H9 (cell line): ENCODE measurements around the gene EDRF1. TPM values are rescaled to one million over a fixed set of nuclear protein-coding genes. Genes with fewer than 3 reads are reported as not detected.

Experiments
- DNase-seq: peaks from one replicate; pipeline ENCODE4 v3.0.0-alpha.2; 2017
- H2AFZ ChIP-seq: one replicate; pipeline ENCODE4 v1.6.1; 2013; ENCODE audit warnings: mild to moderate bottlenecking, low read length, control low read depth, moderate library complexity
- H2AK5ac ChIP-seq: 2 replicates; pipeline ENCODE4 v1.6.1; 2013; ENCODE audit warnings: low read length, control low read depth, mixed read lengths; ENCODE audit not compliant: insufficient read length
- H2BK120ac ChIP-seq: one replicate; pipeline ENCODE4 v1.6.1; 2013; ENCODE audit warnings: low read depth, mild to moderate bottlenecking, low read length, control low read depth, inconsistent platforms; ENCODE audit not compliant: poor library complexity, severe bottlenecking
- H2BK12ac ChIP-seq: 2 replicates; pipeline ENCODE4 v1.6.1; 2013; ENCODE audit warnings: low read length, control low read depth, mixed read lengths, low read depth; ENCODE audit not compliant: insufficient read length
- H2BK15ac ChIP-seq: 2 replicates; pipeline ENCODE4 v1.6.1; 2013; ENCODE audit warnings: low read depth, low read length, control low read depth
- H2BK20ac ChIP-seq: one replicate; pipeline ENCODE4 v1.6.1; 2013; ENCODE audit warnings: low read depth, mild to moderate bottlenecking, low read length, control low read depth, inconsistent platforms; ENCODE audit not compliant: poor library complexity, severe bottlenecking
- H2BK5ac ChIP-seq: 2 replicates; pipeline ENCODE4 v1.6.1; 2013; ENCODE audit warnings: low read length, control low read depth, mixed read lengths; ENCODE audit not compliant: insufficient read length
- H3K14ac ChIP-seq: 2 replicates; pipeline ENCODE4 v1.6.1; 2013; ENCODE audit warnings: low read length, control low read depth; ENCODE audit not compliant: insufficient read depth
- H3K18ac ChIP-seq: 2 replicates; pipeline ENCODE4 v1.6.1; 2013; ENCODE audit warnings: low read depth, mild to moderate bottlenecking, mixed read lengths, low read length, control low read depth; ENCODE audit not compliant: insufficient read length
- H3K23ac ChIP-seq: 2 replicates; pipeline ENCODE4 v1.6.1; 2013; ENCODE audit warnings: low read length, control low read depth, mixed read lengths, low read depth; ENCODE audit not compliant: insufficient read length
- H3K23me2 ChIP-seq: 2 replicates; pipeline ENCODE4 v1.6.1; 2013; ENCODE audit warnings: low read depth, mild to moderate bottlenecking, mixed read lengths, low read length, control low read depth; ENCODE audit not compliant: insufficient read length, poor library complexity, severe bottlenecking
- H3K27ac ChIP-seq: 2 replicates; pipeline ENCODE4 v1.5.1; 2013; ENCODE audit warnings: low read length, control low read depth, mixed read lengths, low read depth; ENCODE audit not compliant: insufficient read length
- H3K27me3 ChIP-seq: 2 replicates; pipeline ENCODE4 v1.6.1; 2013; ENCODE audit warnings: low read length, control low read depth, inconsistent platforms; ENCODE audit not compliant: insufficient read depth
- H3K4ac ChIP-seq: 2 replicates; pipeline ENCODE4 v1.6.1; 2013; ENCODE audit warnings: low read depth, mild to moderate bottlenecking, control low read depth, inconsistent platforms, low read length, moderate library complexity
- H3K4me1 ChIP-seq: 2 replicates; pipeline ENCODE4 v1.6.1; 2013; ENCODE audit warnings: low read length, control low read depth, inconsistent platforms; ENCODE audit not compliant: insufficient read depth
- H3K4me2 ChIP-seq: 2 replicates; pipeline ENCODE4 v1.6.1; 2013; ENCODE audit warnings: low read length, control low read depth, mixed read lengths; ENCODE audit not compliant: insufficient read length, insufficient read depth
- H3K56ac ChIP-seq: 2 replicates; pipeline ENCODE4 v1.6.1; 2013; ENCODE audit warnings: low read depth, mild to moderate bottlenecking, mixed read lengths, low read length, control low read depth; ENCODE audit not compliant: insufficient read length
- H3K79me1 ChIP-seq: 2 replicates; pipeline ENCODE4 v1.6.1; 2013; ENCODE audit warnings: low read depth, mild to moderate bottlenecking, moderate library complexity, low read length, control low read depth, inconsistent platforms; ENCODE audit not compliant: insufficient read depth, poor library complexity, severe bottlenecking
- H3K79me2 ChIP-seq: 2 replicates; pipeline ENCODE4 v1.6.1; 2013; ENCODE audit warnings: low read length, control low read depth, inconsistent platforms; ENCODE audit not compliant: insufficient read depth
- H3K9ac ChIP-seq: 2 replicates; pipeline ENCODE4 v1.6.1; 2013; ENCODE audit warnings: low read length, control low read depth, mixed read lengths; ENCODE audit not compliant: insufficient read length; ENCODE audit errors: extremely low read depth
- H3K9me3 ChIP-seq: one replicate; pipeline ENCODE4 v1.6.1; 2013; ENCODE audit warnings: low read depth, low read length, inconsistent platforms; ENCODE audit not compliant: control insufficient read depth
- H3T11ph ChIP-seq: one replicate; pipeline ENCODE4 v1.6.1; 2013; ENCODE audit warnings: mild to moderate bottlenecking, low read length, control low read depth, inconsistent platforms
- H4K20me1 ChIP-seq: one replicate; pipeline ENCODE4 v1.6.1; 2013; ENCODE audit not compliant: control insufficient read depth, insufficient read length, insufficient read depth
- H4K5ac ChIP-seq: 2 replicates; pipeline ENCODE4 v1.6.1; 2013; ENCODE audit warnings: low read depth, mild to moderate bottlenecking, mixed read lengths, low read length, control low read depth; ENCODE audit not compliant: insufficient read length
- H4K8ac ChIP-seq: replicated peaks from 2 replicates; pipeline ENCODE4 v1.6.1; 2013; ENCODE audit warnings: low read length, control low read depth, mixed read lengths, low read depth; ENCODE audit not compliant: insufficient read length
- H4K91ac ChIP-seq: 2 replicates; pipeline ENCODE4 v1.6.1; 2013; ENCODE audit warnings: low read depth, mild to moderate bottlenecking, moderate library complexity, mixed read lengths, low read length, control low read depth; ENCODE audit not compliant: insufficient read length
- H3K27ac Mint-ChIP-seq, 3 experiments: 2 replicates in 2 of 3; 3 replicates in 1 of 3; pipeline ENCODE4 v1.8.0; 2020 to 2021; ENCODE audit warnings: mixed read lengths in 3 of 3, mild to moderate bottlenecking in 1 of 3, moderate library complexity in 1 of 3
- H3K27me3 Mint-ChIP-seq: 2 replicates; pipeline ENCODE4 v1.8.0; 2021; ENCODE audit warnings: low read depth, mild to moderate bottlenecking, moderate library complexity, mixed read lengths
- H3K36me3 Mint-ChIP-seq, 3 experiments: 2 replicates in 2 of 3; 3 replicates in 1 of 3; pipeline ENCODE4 v1.8.0; 2020 to 2021; ENCODE audit warnings: low read depth in 3 of 3, mixed read lengths in 3 of 3; ENCODE audit not compliant: insufficient read depth in 1 of 3
- H3K4me1 Mint-ChIP-seq, 2 experiments: 2 replicates each; pipeline ENCODE4 v1.8.0; 2020; ENCODE audit warnings: mixed read lengths in 2 of 2
- H3K4me3 Mint-ChIP-seq, 2 experiments: 2 replicates in 1 of 2; 3 replicates in 1 of 2; pipeline ENCODE4 v1.8.0; 2020 to 2021; ENCODE audit warnings: mild to moderate bottlenecking in 2 of 2, mixed read lengths in 2 of 2, moderate library complexity in 1 of 2
- H3K9me3 Mint-ChIP-seq, 2 experiments: 2 replicates in 1 of 2; 3 replicates in 1 of 2; pipeline ENCODE4 v1.8.0; 2020; ENCODE audit warnings: mild to moderate bottlenecking in 2 of 2, mixed read lengths in 2 of 2, moderate library complexity in 1 of 2
- WGBS: extraction: QIAGEN DNeasy Blood & Tissue Kit; methylation state at CpG from one replicate; pipeline ENCODE4 v1.1.7; 2013; ENCODE audit warnings: missing lambda C conversion rate, low lambda C conversion rate, mixed read lengths; ENCODE audit not compliant: insufficient read length; ENCODE audit errors: extremely low coverage; 5-methylcytosine and 5-hydroxymethylcytosine counted together
- total RNA-seq: library from RNA; stranded (reverse); gene quantifications from 2 replicates; pipeline ENCODE4 v1.2.1, GENCODE V29; 2021
- TF ChIP-seq, protein P1 (sequence below): fragments of 200-600 bp; sonication (generic); conservative IDR thresholded peaks from 3 replicates; pipeline ENCODE4 v1.8.0; 2021; ENCODE audit warnings: antibody characterized with exemption, mild to moderate bottlenecking

The EDRF1 gene
- total RNA-seq, 1 experiment from 2014 or later, result 51.0 TPM

DNA sequence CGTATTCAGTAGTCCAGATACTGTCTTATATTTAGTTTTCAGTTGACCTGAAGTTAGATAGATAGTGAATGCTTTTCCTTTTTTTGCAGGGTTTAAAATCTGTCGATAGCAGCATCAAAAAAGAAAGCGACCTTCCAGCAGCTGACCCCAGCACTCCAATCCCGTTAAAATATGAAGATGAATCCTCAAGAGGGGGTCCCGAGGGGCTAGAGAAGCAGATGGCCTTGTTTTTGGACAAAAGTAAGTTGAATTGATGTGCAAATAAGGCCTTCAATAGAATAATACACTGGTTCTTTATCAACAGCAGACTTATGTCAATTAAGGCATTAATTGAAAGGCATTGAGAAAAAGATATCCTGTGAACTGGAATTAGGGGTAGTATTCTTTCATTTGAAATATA lies 18.7 kb downstream of the EDRF1 start:
- WGBS, result no CpG with 5 or more reads among the region's 5 CpGs
- Histone ChIP-seq H3K18ac (no peak overlapping the region), H3K23ac (no peak overlapping the region), H4K20me1 (no peaks in the 10 kb centered on the region), H4K8ac (no peak overlapping the region), H2BK15ac (no peak overlapping the region), H2BK120ac (no peak overlapping the region), H3K56ac (no peak overlapping the region), H3K27me3 (no peaks in the 10 kb centered on the region), H3K79me2 (no peaks in the 10 kb centered on the region), H3T11ph (no peak overlapping the region), H3K27ac (no peak overlapping the region), H2BK5ac (no peak overlapping the region), H3K23me2 (no peaks in the 10 kb centered on the region), H3K14ac (no peak overlapping the region), H3K4ac (no peak overlapping the region), H3K9me3 (no peaks in the 10 kb centered on the region), H2BK12ac (no peak overlapping the region), H2AK5ac (no peak overlapping the region), H4K91ac (no peak overlapping the region), H3K9ac (no peak overlapping the region), H3K4me1 (no peaks in the 10 kb centered on the region), H2AFZ (no peak overlapping the region), H3K79me1 (no peaks in the 10 kb centered on the region), H3K4me2 (no peak overlapping the region), H2BK20ac (no peak overlapping the region), H4K5ac (no peak overlapping the region)
- DNase-seq, result no peak
- H3K27ac Mint-ChIP-seq, result no peak overlapping the region; a peak in 1 of 7 replicates
- peaks cover 39 to 92% (median 80%) of the 10 kb centered on the region in 3 experiments for H3K36me3 Mint-ChIP-seq
- H3K4me1 Mint-ChIP-seq, result no peaks in the 10 kb centered on the region
- no peaks in the 10 kb centered on the region for H3K9me3 Mint-ChIP-seq
- no peaks in the 10 kb centered on the region for H3K27me3 Mint-ChIP-seq
- H3K4me3 Mint-ChIP-seq, result no peak overlapping the region
- TF ChIP-seq, protein P1, sequence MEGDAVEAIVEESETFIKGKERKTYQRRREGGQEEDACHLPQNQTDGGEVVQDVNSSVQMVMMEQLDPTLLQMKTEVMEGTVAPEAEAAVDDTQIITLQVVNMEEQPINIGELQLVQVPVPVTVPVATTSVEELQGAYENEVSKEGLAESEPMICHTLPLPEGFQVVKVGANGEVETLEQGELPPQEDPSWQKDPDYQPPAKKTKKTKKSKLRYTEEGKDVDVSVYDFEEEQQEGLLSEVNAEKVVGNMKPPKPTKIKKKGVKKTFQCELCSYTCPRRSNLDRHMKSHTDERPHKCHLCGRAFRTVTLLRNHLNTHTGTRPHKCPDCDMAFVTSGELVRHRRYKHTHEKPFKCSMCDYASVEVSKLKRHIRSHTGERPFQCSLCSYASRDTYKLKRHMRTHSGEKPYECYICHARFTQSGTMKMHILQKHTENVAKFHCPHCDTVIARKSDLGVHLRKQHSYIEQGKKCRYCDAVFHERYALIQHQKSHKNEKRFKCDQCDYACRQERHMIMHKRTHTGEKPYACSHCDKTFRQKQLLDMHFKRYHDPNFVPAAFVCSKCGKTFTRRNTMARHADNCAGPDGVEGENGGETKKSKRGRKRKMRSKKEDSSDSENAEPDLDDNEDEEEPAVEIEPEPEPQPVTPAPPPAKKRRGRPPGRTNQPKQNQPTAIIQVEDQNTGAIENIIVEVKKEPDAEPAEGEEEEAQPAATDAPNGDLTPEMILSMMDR, result no peak
